Endothelial cell of umbilical vein (primary cell): ENCODE data around the gene MAP4K4. TPM values are rescaled to one million over a fixed set of nuclear protein-coding genes. Genes with fewer than 3 reads are reported as not detected.

Source experiments
- BruUV-seq: library from RNA; stranded (reverse); fragments of 400-500 nt; replicated peaks from 2 replicates; lab custom pipeline; 2021; lab: Mats Ljungman, UMichigan
- CTCF ChIA-PET: fragments of 300-600, 350-600 bp; sonication (Branson Sonifier 250); formaldehyde crosslinking; loops from one replicate; lab custom pipeline; 2021; ENCODE audit warnings: antibody characterized with exemption, inconsistent platforms; lab: Charles Lee
- POLR2A ChIA-PET: fragments of 300-600, 350-600 bp; sonication (Branson Sonifier 250); formaldehyde crosslinking; loops from one replicate; lab custom pipeline; 2021; ENCODE audit warnings: antibody characterized with exemption, inconsistent platforms; lab: Charles Lee
- DNase-seq: peaks from one replicate; pipeline ENCODE4 v3.0.0-alpha.2; 2011; ENCODE audit warnings: low read depth, low spot score
- FAIRE-seq: peaks from 2 replicates; lab custom pipeline; 2011; peaks lifted over from hg19 to GRCh38; lab: Jason Lieb, UNC
- H2AFZ ChIP-seq: 2 replicates; pipeline ENCODE4 v1.6.0; 2012; ENCODE audit warnings: low read depth, low read length, control low read depth, inconsistent platforms
- H3K27ac ChIP-seq: 2 replicates; pipeline ENCODE4 v1.5.1; 2011; ENCODE audit warnings: low read depth, mild to moderate bottlenecking, control low read depth, low read length, moderate library complexity; ENCODE audit not compliant: insufficient read depth
- H3K27me3 ChIP-seq, 2 experiments: 2 replicates each; pipeline versions ENCODE4 v1.6.0 to v1.6.1; 2011; ENCODE audit warnings: low read length in 2 of 2, mixed read lengths in 1 of 2; ENCODE audit not compliant: control insufficient read depth in 2 of 2, insufficient read depth in 2 of 2
- H3K36me3 ChIP-seq, 2 experiments: 2 replicates in 1 of 2; 3 replicates in 1 of 2; pipeline ENCODE4 v1.5.1; 2011; ENCODE audit warnings: low read length in 2 of 2, mild to moderate bottlenecking in 1 of 2, moderate library complexity in 1 of 2; ENCODE audit not compliant: control insufficient read depth in 2 of 2, insufficient read depth in 2 of 2; ENCODE audit errors: extremely low read depth in 1 of 2
- H3K4me1 ChIP-seq: 3 replicates; pipeline ENCODE4 v1.5.1; 2011; ENCODE audit warnings: mild to moderate bottlenecking, low read length; ENCODE audit not compliant: control insufficient read depth, insufficient read depth; ENCODE audit errors: extremely low read depth
- H3K4me2 ChIP-seq: 2 replicates; pipeline ENCODE4 v1.6.1; 2011; ENCODE audit warnings: low read length, control low read depth, mixed read lengths; ENCODE audit not compliant: insufficient read depth
- H3K4me3 ChIP-seq, 3 experiments: fragments of 200-600 bp in 1 of 3; sonication (generic), shearing (Covaris generic) in 1 of 3; replicated peaks in 1 of 3; 2 replicates each; pipeline ENCODE4 v1.5.1; 2011 to 2016; ENCODE audit warnings: control low read depth in 3 of 3, low read length in 3 of 3, mild to moderate bottlenecking in 2 of 3, inconsistent platforms in 1 of 3, low read depth in 1 of 3, moderate library complexity in 1 of 3; ENCODE audit not compliant: insufficient read depth in 1 of 3
- H3K79me2 ChIP-seq: 2 replicates; pipeline ENCODE4 v1.6.0; 2012; ENCODE audit warnings: low read length, inconsistent platforms; ENCODE audit not compliant: control insufficient read depth, insufficient read depth
- H3K9ac ChIP-seq: replicated peaks from 2 replicates; pipeline ENCODE3; 2011; ENCODE audit warnings: low read length, control low read depth; ENCODE audit not compliant: insufficient read depth; ENCODE audit errors: extremely low read depth
- H3K9me1 ChIP-seq: replicated peaks from 3 replicates; pipeline ENCODE4 v1.6.0; 2011; ENCODE audit warnings: mild to moderate bottlenecking, low read length; ENCODE audit not compliant: control insufficient read depth, insufficient read depth; ENCODE audit errors: extremely low read depth
- H3K9me3 ChIP-seq: replicated peaks from 2 replicates; pipeline ENCODE4 v1.5.1; 2012; ENCODE audit warnings: low read length, inconsistent platforms; ENCODE audit not compliant: control insufficient read depth, insufficient read depth
- H4K20me1 ChIP-seq: replicated peaks from 2 replicates; pipeline ENCODE3; 2011; ENCODE audit warnings: mild to moderate bottlenecking, low read length; ENCODE audit not compliant: control insufficient read depth, insufficient read depth; ENCODE audit errors: extremely low read depth
- CTCF ChIP-seq, 2 donors: IDR thresholded peaks; 1 replicate in 1 of 2; 2 replicates in 1 of 2; pipeline ENCODE4 v1.5.1; 2011; ENCODE audit warnings: low read length in 2 of 2, mild to moderate bottlenecking in 2 of 2, moderate library complexity in 2 of 2, control low read depth in 1 of 2, inconsistent platforms in 1 of 2, low read depth in 1 of 2; ENCODE audit not compliant: insufficient read depth in 1 of 2; ENCODE audit errors: extremely low read depth in 1 of 2
- EZH2 ChIP-seq: IDR thresholded peaks from 2 replicates; pipeline ENCODE4 v1.6.1; 2012; ENCODE audit warnings: borderline replicate concordance, low read depth, mild to moderate bottlenecking, moderate library complexity, low read length, inconsistent platforms; ENCODE audit not compliant: severe bottlenecking
- FOS ChIP-seq: IDR thresholded peaks from 2 replicates; pipeline ENCODE4 v1.6.1; 2011; ENCODE audit warnings: mild to moderate bottlenecking, low read length, moderate library complexity, borderline replicate concordance; ENCODE audit not compliant: insufficient read depth
- GATA2 ChIP-seq: IDR thresholded peaks from 2 replicates; pipeline ENCODE4 v1.7.0; 2011; ENCODE audit warnings: low read depth, mild to moderate bottlenecking, moderate library complexity, mixed read lengths, low read length; ENCODE audit not compliant: insufficient read length, insufficient read depth
- JUN ChIP-seq: IDR thresholded peaks from 2 replicates; pipeline ENCODE4 v1.6.1; 2011; ENCODE audit warnings: borderline replicate concordance, low read depth; ENCODE audit not compliant: insufficient read length, insufficient read depth
- MAX ChIP-seq: IDR thresholded peaks from 2 replicates; pipeline ENCODE4 v1.6.1; 2011; ENCODE audit not compliant: insufficient read depth, insufficient read length
- MYC ChIP-seq: IDR thresholded peaks from one replicate; pipeline ENCODE4 v1.6.1; 2011; ENCODE audit warnings: mild to moderate bottlenecking, low read depth, low read length
- POLR2A ChIP-seq: IDR thresholded peaks from 2 replicates; pipeline ENCODE4 v1.6.1; 2012; ENCODE audit warnings: low read depth, mild to moderate bottlenecking, control low read depth, low read length
- POLR2AphosphoS5 ChIP-seq: IDR thresholded peaks from 2 replicates; pipeline ENCODE4 v1.6.1; 2012; ENCODE audit warnings: low read depth, mild to moderate bottlenecking, control low read depth, low read length, moderate library complexity; ENCODE audit not compliant: insufficient read depth
- dilution Hi-C: fragments of 300-500 bp; cut with MboI; formaldehyde crosslinking; loops from one replicate; pipeline ENCODE4 v1.15.0; 2019; ENCODE audit warnings: low sequenced_read_pairs; ENCODE audit not compliant: extremely low pct_ligation_motif_present
- intact Hi-C: fragments of 100-400 bp; cut with micrococcal nuclease; formaldehyde crosslinking; loops from one replicate; pipeline ENCODE4 v1.10.0; 2022
- polyA plus RNA-seq, 4 experiments: library from polyadenylated mRNA; depleted of rRNA in 3 of 4; stranded (reverse) in 3 of 4; unstranded in 1 of 4; fragments of >200 nt; gene quantifications; 2 replicates each; pipeline versions ENCODE4 v1.2.1 to v1.2.3, GENCODE V29; 2011 to 2012; ENCODE audit warnings: missing spikeins in 1 of 4
- total RNA-seq: library from RNA; stranded (reverse); gene quantifications from 2 replicates; pipeline ENCODE4 v1.2.3, GENCODE V29; 2021

Gene MAP4K4
- total and polyA plus RNA-seq, 2 donors (not counting 3 experiments of a cell fraction or from before 2014, with no cell fraction given) = 79.4 to 269 TPM

GRCh38 chr2:101673920-101674319, 23.6 kb upstream of the MAP4K4 start:
- Histone ChIP-seq H3K79me2 (no peaks in the 10 kb centered on the region), H3K27me3 (no peaks in the 10 kb centered on the region), H3K4me2 (no peak overlapping the region), H4K20me1 (no peaks in the 10 kb centered on the region), H3K36me3 (no peaks in the 10 kb centered on the region), H3K27ac (no peak overlapping the region), H3K4me1 (no peaks in the 10 kb centered on the region), H3K9ac (no peak overlapping the region), H3K4me3 (no peak overlapping the region), H2AFZ (no peak overlapping the region), H3K9me3 (no peaks in the 10 kb centered on the region), H3K9me1 (no peaks in the 10 kb centered on the region)
- BruUV-seq = no TSS peak
- FAIRE-seq (no peak), DNase-seq (no peak)
- no peak for TF ChIP-seq POLR2A
- no peak for TF ChIP-seq FOS
- TF ChIP-seq EZH2 = no peak
- no peak for TF ChIP-seq POLR2AphosphoS5
- no peak for TF ChIP-seq MAX
- TF ChIP-seq GATA2 = no peak
- no peak for TF ChIP-seq CTCF (IDR thresholded peaks at IDR 0.05; ENCODE audit: extremely low read depth in 1 of 2, insufficient read depth in 1 of 2, low read depth in 1 of 2, low read length in 2 of 2)
- no peak for TF ChIP-seq JUN
- TF ChIP-seq MYC = no peak
- intact Hi-C loops = no loop called here
- dilution Hi-C loops = no loop called here
- ChIA-PET CTCF (no interaction called here), POLR2A (no interaction called here)
